Measurements from ENCODE around the gene DAB2IP. TPM values are rescaled to one million over a fixed set of nuclear protein-coding genes. Genes with fewer than 3 reads are reported as not detected.

Gene DAB2IP
- polyA plus RNA-seq, 1 donor from 2014 or later = 17.3 TPM

GRCh38 chr9:121667890-121668289 is 16.5 kb downstream of the DAB2IP start:
- no peak for TF ChIP-seq RAD21 (conservative IDR thresholded peaks at IDR 0.05)
- no peak for TF ChIP-seq POLR2AphosphoS5 (IDR thresholded peaks at IDR 0.05)
- TF ChIP-seq EP300 (conservative IDR thresholded peaks at IDR 0.05; ENCODE audit: poor library complexity, severe bottlenecking) = no peak

GRCh38 chr9:121670431-121670830 is 19.0 kb downstream of the DAB2IP start:
- Histone ChIP-seq H3K9ac (ENCODE audit: low read length) (no peak overlapping the region), H3K9me3 (ENCODE audit: low read length) (no peaks in the 10 kb centered on the region), H3K4me2 (ENCODE audit: low read length) (no peak overlapping the region), H3K9me2 (ENCODE audit: insufficient read depth, low read length) (no peaks in the 10 kb centered on the region), H3K79me2 (replicated peaks; ENCODE audit: insufficient read depth, low read length) (no peaks in the 10 kb centered on the region), H3K4me3 (ENCODE audit: low read length) (no peak overlapping the region), H4K20me1 (ENCODE audit: insufficient read depth) (no peaks in the 10 kb centered on the region), H3K27me3 (ENCODE audit: insufficient read depth, low read depth, low read length) (no peaks in the 10 kb centered on the region), H3F3A (ENCODE audit: insufficient read depth, low read length, poor library complexity, severe bottlenecking) (no peaks in the 10 kb centered on the region), H2AFZ (ENCODE audit: low read depth, low read length) (no peak overlapping the region), H3K27ac (ENCODE audit: low read length) (no peak overlapping the region), H3K36me3 (ENCODE audit: insufficient read depth, low read length) (no peaks in the 10 kb centered on the region)
- no peak for TF ChIP-seq RAD21 (conservative IDR thresholded peaks at IDR 0.05)
- TF ChIP-seq MXI1 (conservative IDR thresholded peaks at IDR 0.05; ENCODE audit: poor library complexity, severe bottlenecking) = no peak
- TF ChIP-seq CTCF (IDR thresholded peaks at IDR 0.05; ENCODE audit: poor library complexity, severe bottlenecking) = no peak
- TF ChIP-seq REST (IDR thresholded peaks at IDR 0.05; ENCODE audit: borderline replicate concordance) = no peak
- no peak for TF ChIP-seq TAF1 (IDR thresholded peaks at IDR 0.05; ENCODE audit: low read depth)
- TF ChIP-seq SMC3 (conservative IDR thresholded peaks at IDR 0.05; ENCODE audit: poor library complexity) = no peak
- no peak for TF ChIP-seq EZH2 (IDR thresholded peaks at IDR 0.05; ENCODE audit: borderline replicate concordance, insufficient read depth, low read length, poor library complexity, severe bottlenecking)
- TF ChIP-seq EP300 (conservative IDR thresholded peaks at IDR 0.05; ENCODE audit: poor library complexity, severe bottlenecking) = no peak

More at GRCh38 chr9:121667890-121668289, 16.5 kb downstream of the DAB2IP start:
- Histone ChIP-seq H3K9me3 (ENCODE audit: low read length) (no peaks in the 10 kb centered on the region), H3K27me3 (ENCODE audit: insufficient read depth, low read depth, low read length) (no peaks in the 10 kb centered on the region), H3F3A (ENCODE audit: insufficient read depth, low read length, poor library complexity, severe bottlenecking) (no peaks in the 10 kb centered on the region), H3K9me2 (ENCODE audit: insufficient read depth, low read length) (no peaks in the 10 kb centered on the region), H4K20me1 (ENCODE audit: insufficient read depth) (no peaks in the 10 kb centered on the region), H3K79me2 (replicated peaks; ENCODE audit: insufficient read depth, low read length) (no peaks in the 10 kb centered on the region), H3K4me2 (ENCODE audit: low read length) (no peak overlapping the region), H3K36me3 (ENCODE audit: insufficient read depth, low read length) (no peaks in the 10 kb centered on the region), H3K4me3 (ENCODE audit: low read length) (no peak overlapping the region), H2AFZ (ENCODE audit: low read depth, low read length) (no peak overlapping the region), H3K27ac (ENCODE audit: low read length) (no peak overlapping the region), H3K9ac (ENCODE audit: low read length) (no peak overlapping the region)

Measured in neural cell (in vitro differentiated cells).